COLO668 (cell line): ENCODE data around the gene COL6A3.
"Not testable (repeated sequence)": the region's sequence is repeated elsewhere in the genome, so short reads cannot be mapped to it uniquely, and the experiment has no call there.

Experiments used
- DNase-seq: peaks from one replicate; lab custom pipeline; 2025; ENCODE audit not compliant: unreplicated experiment; lab: John Stamatoyannopoulos, UW

The COL6A3 gene

GRCh38 chr2:237421542-237422116 is 7.7 kb upstream of the COL6A3 start:
- DNase-seq, result peak; percentile 76

- DNase-seq, result no peak
These were observed 4.3 kb upstream of the COL6A3 start for GRCh38 chr2:237418300-237418699.

- no peak for DNase-seq
These were observed 782 bp downstream of the COL6A3 start for GRCh38 chr2:237412988-237413776.

GRCh38 chr2:237412646-237412987 is 1.3 kb downstream of the COL6A3 start:
- no peak for DNase-seq

GRCh38 chr2:237411683-237412423 is 2.1 kb downstream of the COL6A3 start:
- no peak for DNase-seq

- no peak for DNase-seq
These were observed 2.8 kb downstream of the COL6A3 start for GRCh38 chr2:237411092-237411601.

- DNase-seq, result not testable (repeated sequence)
These were observed 4.7 kb downstream of the COL6A3 start for GRCh38 chr2:237409263-237409662.

- no peak for DNase-seq
These were observed 5.5 kb downstream of the COL6A3 start for GRCh38 chr2:237408335-237409000.

- no peak for DNase-seq
These were observed 6.3 kb downstream of the COL6A3 start for GRCh38 chr2:237407700-237408099.

- DNase-seq, result no peak
These were observed 7.5 kb downstream of the COL6A3 start for GRCh38 chr2:237406371-237406895.

GRCh38 chr2:237405605-237406004 is 8.4 kb downstream of the COL6A3 start:
- no peak for DNase-seq

GRCh38 chr2:237405006-237405559 is 8.9 kb downstream of the COL6A3 start:
- DNase-seq, result no peak

- no peak for DNase-seq
These were observed 9.6 kb downstream of the COL6A3 start for GRCh38 chr2:237404413-237404812.

GRCh38 chr2:237403024-237403882 is 10.7 kb downstream of the COL6A3 start:
- DNase-seq, result no peak

GRCh38 chr2:237400199-237400598 is 13.8 kb downstream of the COL6A3 start:
- DNase-seq, result no peak

- no peak for DNase-seq
These were observed 16.9 kb downstream of the COL6A3 start for GRCh38 chr2:237397072-237397471.

- DNase-seq, result no peak
These were observed 20.4 kb downstream of the COL6A3 start for GRCh38 chr2:237393523-237393922.

- no peak for DNase-seq
These were observed 21.8 kb downstream of the COL6A3 start for GRCh38 chr2:237392186-237392585.

- no peak for DNase-seq
These were observed 22.8 kb downstream of the COL6A3 start for GRCh38 chr2:237391140-237391539.

- no peak for DNase-seq
These were observed 23.7 kb downstream of the COL6A3 start for GRCh38 chr2:237390235-237390634.
